ENCODE data around the gene EFHC1.

DNA sequence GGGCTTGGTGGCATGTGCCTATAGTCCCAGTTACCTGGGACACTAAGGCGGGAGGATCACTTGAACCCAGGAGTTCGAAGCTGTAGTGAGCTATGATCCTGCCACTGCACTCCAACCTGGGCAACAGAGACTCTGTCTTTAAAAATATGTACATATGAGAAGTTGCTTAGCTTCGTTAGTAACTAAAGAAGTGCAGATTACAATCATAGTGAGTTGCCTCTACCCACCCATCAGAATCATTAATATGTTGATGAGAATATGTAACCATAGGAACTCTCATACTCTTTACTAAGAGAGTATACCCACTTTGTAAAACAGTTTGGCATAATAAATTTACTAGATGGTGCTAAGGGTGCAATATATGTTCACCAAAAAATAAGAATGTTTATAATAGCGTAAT lies 54.0 kb downstream of the EFHC1 start:
- TF ChIP-seq, protein P1, sequence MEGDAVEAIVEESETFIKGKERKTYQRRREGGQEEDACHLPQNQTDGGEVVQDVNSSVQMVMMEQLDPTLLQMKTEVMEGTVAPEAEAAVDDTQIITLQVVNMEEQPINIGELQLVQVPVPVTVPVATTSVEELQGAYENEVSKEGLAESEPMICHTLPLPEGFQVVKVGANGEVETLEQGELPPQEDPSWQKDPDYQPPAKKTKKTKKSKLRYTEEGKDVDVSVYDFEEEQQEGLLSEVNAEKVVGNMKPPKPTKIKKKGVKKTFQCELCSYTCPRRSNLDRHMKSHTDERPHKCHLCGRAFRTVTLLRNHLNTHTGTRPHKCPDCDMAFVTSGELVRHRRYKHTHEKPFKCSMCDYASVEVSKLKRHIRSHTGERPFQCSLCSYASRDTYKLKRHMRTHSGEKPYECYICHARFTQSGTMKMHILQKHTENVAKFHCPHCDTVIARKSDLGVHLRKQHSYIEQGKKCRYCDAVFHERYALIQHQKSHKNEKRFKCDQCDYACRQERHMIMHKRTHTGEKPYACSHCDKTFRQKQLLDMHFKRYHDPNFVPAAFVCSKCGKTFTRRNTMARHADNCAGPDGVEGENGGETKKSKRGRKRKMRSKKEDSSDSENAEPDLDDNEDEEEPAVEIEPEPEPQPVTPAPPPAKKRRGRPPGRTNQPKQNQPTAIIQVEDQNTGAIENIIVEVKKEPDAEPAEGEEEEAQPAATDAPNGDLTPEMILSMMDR (IDR thresholded peaks at IDR 0.05): no peak
- TF ChIP-seq POLR2A (IDR thresholded peaks at IDR 0.05): no peak

Measured in breast epithelium (tissue), 3 donors.